HG02852 (cell line): ENCODE results near the gene LRRFIP1.

Experiments used
- ATAC-seq: cut with Tn5 transposase; IDR thresholded peaks from one replicate; pipeline ENCODE4 v1.9.1; 2021; ENCODE audit warnings: mild to moderate bottlenecking, moderate library complexity; ENCODE audit not compliant: unreplicated experiment

LRRFIP1 gene

DNA sequence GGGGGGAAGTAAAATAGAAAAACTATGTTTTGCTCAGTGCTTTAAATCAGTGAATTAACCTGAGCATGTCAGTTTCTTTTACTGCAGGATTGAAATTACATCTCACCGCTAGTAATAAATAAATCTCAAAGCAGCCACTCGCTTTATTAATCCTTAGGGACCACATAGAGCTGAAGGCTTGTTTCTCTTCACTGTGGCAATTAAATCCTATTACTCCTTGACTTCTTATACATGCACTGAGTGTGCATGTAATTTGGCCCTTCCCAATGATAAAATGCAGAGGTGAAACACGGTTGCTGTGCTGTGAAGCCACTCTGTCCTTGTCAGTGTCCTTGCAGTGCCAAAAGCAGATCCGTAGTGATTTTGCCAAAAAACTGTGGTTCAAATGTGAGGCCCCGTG, 94.1 kb downstream of the LRRFIP1 start:
- no peak for ATAC-seq

GRCh38 chr2:237722616-237723015, 95.2 kb downstream of the LRRFIP1 start:
- no peak for ATAC-seq

DNA sequence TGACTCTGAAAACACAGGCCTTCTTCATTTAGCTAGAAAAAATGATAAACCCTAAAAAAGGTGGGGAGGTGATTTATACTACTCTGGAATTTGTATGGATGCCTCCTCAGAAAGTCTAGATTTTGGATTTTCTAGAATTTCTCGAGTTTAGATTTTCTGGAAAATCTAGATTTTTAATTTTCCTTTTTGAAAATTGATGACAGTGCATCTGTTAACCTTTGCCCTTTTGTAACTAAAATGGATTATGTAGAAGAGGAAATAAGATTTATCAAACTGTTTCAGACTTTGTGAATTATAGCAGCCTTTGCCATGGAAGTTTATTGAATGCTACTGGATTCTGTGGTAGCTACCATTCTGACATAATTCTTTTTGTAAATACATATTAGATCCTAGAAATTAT, 95.6 kb downstream of the LRRFIP1 start:
- no peak for ATAC-seq

DNA sequence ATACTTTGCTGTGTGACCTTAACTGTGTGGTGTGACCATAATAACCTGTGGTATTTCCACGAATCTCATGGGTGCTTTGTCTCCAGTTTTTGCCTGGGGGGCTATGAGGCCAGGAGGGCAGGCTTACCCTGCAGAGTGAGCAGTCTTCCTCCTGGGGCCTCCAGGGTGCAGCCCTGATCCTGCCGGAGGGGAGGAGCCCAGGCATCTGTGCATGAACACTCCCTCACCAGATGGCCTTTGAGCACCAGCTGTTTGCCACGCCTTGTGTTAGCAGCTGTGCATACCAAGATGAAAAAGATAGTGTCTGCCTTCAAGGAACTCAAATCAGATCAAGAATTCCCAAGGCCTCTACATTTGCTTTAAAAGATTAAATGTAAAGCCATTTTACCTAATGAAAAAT, 96.2 kb downstream of the LRRFIP1 start:
- ATAC-seq = no peak

DNA sequence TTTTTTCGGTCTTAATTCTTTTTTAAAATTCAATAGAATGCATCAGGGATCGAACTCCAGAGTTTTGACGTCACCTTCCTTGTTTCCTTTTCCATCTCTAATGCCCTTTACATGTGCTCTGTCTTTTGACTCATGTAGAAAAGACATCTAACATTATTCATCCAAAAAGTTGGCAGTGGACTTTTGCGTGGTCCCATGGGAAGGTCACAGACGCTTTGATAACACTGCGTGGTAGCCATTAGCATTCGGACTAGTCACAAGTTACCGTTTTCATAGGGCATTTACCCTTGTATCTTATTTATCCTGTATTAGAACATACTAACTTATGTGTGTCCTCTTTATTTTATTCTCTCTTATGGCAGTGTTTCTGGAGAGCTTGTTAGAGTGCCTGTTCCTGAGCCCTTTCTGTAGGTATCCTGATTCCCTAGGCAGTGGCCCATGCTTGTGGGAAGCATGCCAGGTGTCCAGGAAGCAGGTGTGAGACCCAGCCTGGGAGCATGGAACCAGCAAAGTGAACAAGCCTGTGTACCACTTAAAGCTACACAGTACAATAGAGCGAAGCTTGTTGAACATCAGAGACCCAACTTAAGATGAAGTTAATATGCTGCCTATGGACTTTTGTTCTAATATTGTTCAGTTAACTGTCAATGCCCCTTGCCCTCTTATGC, 97.6 kb downstream of the LRRFIP1 start:
- ATAC-seq = no peak

DNA sequence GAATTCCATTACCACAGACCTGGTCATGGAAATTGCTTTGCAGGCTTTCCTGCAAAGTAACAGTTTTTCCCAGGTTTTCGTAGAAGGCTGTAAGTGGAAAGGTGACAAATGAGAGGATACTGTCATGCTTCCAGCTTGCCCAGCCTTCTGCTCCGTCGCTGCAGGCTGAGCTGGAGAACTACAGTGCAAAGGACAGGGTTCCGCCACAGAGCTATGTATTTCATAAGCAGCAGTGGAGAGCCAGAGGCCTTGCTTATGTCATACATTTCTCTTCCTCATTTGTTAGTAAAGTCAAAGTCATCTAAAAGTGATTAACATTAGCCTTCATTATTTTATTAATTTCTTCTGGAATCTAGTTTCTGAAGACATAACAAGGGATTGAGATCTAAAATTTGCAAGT, 98.3 kb downstream of the LRRFIP1 start:
- no peak for ATAC-seq

GRCh38 chr2:237726401-237726830, 99.0 kb downstream of the LRRFIP1 start:
- ATAC-seq = no peak

- no peak for ATAC-seq
These were observed 100.0 kb downstream of the LRRFIP1 start for GRCh38 chr2:237727363-237727762.

- ATAC-seq = no peak
These were observed 102.5 kb downstream of the LRRFIP1 start for GRCh38 chr2:237729681-237730475.

DNA sequence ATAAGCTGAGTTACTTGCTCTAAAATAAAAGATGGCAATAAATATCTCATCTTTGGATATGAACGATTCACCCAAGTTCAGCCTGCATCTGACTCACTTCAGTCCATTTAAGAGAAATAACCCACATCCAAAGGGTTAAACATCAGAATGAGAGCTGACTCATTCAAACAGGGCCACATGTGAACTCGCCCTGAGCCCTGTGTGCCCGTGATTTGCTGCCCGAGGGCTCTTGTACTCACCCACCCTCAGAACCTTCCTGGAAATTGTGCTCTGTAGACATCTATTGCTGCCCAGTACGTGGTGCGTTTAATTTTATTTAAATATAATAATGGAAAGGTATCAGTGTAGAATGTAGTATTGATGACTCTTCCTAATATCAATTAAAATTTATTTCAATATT, 104.3 kb downstream of the LRRFIP1 start:
- ATAC-seq = no peak

DNA sequence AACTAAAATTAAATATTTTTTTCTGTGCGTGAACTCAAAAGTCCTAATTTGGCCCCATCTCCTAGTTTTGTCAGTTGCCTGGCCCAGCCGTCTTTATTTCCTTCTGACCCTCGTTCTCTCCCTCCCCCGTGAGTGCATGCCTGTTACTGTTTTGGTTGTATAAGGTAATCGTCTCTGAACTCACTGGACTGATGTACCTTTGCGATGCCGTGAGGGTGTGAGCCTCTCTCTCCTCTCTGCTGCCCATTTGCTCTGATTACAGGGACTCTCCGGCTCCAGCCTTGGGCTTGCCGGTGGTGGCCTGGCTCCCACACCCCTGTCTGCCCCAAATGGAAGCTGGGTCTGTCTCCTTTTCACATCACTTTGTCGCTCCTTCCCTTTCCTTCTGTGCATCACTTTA, 104.7 kb downstream of the LRRFIP1 start:
- ATAC-seq = no peak

- ATAC-seq = no peak
These were observed 105.5 kb downstream of the LRRFIP1 start for GRCh38 chr2:237732790-237733381.

DNA sequence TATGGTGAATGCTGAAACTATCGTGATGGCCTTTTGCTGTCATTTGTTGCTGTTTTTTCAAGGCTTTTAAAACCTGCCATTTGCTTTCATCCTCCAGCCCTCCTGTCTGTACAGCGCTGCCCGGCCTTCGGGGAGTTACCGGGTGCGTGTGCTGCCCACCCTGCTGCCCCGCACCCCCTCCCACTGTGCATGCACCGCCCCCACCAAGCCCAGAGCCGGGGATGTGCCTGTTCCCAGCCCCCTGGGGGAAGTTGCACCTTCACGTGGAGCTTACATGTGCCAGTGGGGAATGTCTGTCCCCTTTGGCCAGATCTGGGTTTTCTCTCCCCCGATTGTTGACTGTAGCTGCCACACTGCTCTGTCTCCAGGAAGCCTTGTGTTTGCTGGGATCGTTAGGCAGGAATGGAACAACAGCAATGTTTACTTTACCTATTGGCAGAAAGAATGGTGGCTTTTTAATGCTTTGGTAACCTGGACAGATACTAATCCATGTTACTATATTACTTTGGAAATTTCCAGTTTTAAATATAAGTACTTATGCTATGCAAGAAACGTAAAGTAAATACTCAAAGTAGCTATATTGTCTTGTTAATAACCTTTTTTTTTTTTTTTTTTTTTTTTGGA, 106.4 kb downstream of the LRRFIP1 start:
- no peak for ATAC-seq

DNA sequence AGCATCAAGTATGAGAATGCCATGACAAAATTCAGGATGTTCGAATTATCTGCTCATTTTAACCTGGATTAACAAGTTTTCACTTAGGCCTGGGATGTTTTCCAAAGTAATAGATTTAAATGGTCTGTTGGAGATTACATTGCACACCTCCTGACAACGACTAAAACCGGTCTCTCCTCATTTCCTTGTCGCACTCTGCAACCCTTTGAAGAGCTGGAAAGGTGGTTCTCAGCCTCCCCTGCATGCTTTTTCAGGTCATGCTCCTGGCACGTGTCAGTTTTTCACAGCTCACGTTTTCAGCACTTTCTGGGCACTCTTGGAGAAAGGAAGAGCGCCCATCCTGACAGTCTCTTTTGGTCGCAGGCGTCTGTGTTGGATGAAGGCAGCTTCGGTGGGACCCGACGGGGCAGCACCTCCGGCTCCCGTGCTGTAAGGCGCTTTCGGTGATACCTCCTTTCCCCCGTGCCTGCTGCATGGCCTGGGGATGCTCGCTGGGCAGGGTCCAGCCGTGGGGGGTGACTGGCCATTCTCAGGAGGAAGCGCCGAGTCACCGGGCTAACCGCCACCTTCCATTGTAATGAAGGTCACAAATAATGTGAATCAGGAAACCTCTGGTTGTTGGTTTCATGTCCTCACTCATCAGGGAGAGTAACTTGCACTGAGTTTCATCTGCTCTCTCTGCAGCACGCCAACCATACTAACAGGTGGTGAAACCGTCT, 107.7 kb downstream of the LRRFIP1 start:
- ATAC-seq = no peak

DNA sequence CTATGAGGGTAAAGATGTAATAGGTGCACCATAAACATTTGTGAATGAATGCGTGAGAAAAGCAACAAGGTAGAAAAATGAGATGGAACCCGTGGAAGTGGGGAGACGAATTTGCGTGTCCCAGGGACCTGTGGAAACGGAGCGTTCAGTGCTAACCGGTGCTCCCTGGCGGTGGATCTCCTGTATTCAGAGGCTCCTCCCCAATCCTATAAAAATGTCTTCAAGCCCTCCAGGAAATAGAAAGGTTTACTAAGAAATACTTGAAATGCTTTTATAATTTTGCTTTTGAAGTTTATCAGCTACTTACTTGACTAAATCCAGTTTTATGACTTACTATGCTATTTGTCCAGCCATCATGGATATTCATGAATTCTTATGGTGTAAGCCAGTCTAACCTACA, 108.4 kb downstream of the LRRFIP1 start:
- ATAC-seq = no peak

DNA sequence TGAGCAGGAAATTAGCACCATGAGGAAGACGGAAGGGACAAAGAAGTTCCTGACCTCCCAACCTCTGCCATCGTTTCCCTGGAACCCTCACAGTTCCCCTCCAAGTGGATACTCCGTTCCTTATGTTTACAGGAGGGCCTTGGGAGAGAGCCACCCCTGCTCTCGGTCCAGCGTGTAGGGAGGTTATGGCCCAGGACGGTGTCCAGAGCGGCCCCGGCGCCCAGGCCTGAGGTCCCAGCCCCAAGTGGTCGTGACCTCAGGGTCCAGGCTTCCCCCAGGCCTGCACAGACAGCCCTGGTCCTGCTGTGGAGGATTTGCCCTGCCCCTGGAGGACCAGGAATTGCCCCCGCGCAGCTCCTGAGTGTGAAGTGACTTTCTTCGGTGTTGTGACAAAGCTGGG, 109.4 kb downstream of the LRRFIP1 start:
- no peak for ATAC-seq

- ATAC-seq = no peak
These were observed 109.9 kb downstream of the LRRFIP1 start for GRCh38 chr2:237737196-237737865.

DNA sequence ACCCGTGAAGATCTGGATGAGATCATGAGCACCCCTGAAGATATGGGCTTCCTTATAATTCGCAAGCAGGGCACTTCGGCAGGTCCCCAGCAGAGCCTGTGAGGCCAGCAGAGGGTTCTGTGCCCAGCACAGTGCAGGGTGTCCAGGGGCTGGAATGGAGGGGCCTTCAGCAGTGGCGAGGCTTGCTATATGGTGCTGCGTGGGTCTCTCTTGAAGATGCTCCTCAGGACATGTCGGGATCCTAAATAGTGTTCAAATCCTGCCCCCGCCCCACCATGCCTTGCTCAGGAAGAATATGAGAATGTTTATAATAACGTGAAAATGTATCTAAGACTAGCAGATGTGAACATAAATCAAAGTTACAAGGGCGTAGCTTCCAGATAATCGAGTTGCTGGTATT, 110.9 kb downstream of the LRRFIP1 start:
- no peak for ATAC-seq

DNA sequence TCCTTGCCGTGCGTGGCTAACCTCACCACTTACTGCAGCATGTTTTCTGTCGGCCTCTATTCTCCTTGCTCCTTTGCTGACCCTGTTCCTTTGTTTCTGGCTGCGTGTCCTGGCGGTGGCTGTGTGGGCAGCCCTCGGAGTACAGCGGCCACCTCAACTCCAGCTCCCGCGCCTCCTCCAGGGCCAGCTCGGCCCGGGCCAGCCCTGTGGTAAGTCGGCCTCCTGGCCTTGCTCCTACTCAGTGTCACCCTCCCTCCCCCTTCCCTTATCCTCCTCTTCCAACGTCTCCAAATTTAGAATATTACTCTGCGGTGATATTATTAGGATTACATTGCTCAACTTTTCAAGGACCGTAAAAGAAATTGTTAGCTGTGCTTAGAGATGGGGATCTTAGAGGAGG, 111.7 kb downstream of the LRRFIP1 start:
- no peak for ATAC-seq

DNA sequence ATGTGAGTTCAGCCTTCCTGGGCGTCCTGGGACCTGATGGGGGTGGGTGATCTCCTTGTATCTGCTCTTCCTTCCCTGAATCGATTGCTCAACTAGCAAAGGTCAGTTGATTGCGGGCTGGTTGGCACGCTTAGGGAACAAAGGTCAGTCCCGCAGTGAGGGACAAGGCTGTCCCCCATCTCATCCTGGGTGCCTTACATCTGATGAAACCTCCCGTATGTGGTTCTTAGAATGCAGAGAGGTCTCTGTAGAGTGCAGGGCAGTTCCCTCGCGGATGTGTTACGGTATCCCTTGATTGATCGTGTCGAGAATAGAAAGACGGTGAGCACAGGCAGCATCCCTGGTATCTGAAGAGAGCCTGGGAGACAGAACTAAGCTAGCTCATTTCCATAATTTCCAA, 114.8 kb downstream of the LRRFIP1 start:
- ATAC-seq = no peak

DNA sequence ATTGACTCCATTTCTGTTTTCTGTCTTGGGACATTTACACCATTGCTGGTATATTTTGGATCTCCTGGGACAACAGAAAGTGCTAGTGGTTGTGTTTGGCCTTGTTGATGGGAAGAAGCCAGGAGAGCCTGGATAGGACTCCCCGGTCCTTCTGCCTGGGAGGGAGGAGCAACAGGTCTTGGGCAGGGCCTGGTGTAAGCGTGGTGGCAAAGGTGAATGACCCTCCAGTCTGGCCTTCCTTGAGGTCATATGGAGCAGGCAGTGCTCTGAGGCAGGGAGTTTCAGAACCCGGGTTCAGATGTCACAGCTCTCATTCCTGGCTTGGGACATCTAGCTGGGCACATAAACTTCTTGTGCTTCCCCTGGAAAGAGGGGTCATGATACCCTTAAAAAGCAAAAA, 115.2 kb downstream of the LRRFIP1 start:
- ATAC-seq = no peak
